GM23338 (cell line): Measurements from ENCODE around the gene CLDN6. TPM values are rescaled to one million over a fixed set of nuclear protein-coding genes. Genes with fewer than 3 reads are reported as not detected.

ENCODE experiments used
- ATAC-seq: fragments of 200-7000 bp; cut with Tn5 transposase; 3 replicates; pipeline ENCODE4 v1.9.1; 2020
- DNase-seq: peaks from one replicate; pipeline ENCODE4 v3.0.0-alpha.2; 2015; ENCODE audit warnings: low spot score
- H2AFZ ChIP-seq: fragments of 200-600 bp; sonication (generic); 2 replicates; pipeline ENCODE4 v1.8.0; 2016; ENCODE audit warnings: antibody characterized with exemption, mild to moderate bottlenecking, moderate library complexity
- H3F3A ChIP-seq: fragments of 200-600 bp; sonication (generic); replicated peaks from 2 replicates; pipeline ENCODE4 v1.8.0; 2017; ENCODE audit warnings: antibody characterized with exemption, mixed run types, low read depth
- H3K27ac ChIP-seq: fragments of 200-600 bp; sonication (generic); 2 replicates; pipeline ENCODE4 v1.6.1; 2016; ENCODE audit warnings: low read depth
- H3K27me3 ChIP-seq: fragments of 200-600 bp; sonication (generic); 2 replicates; pipeline ENCODE4 v1.8.0; 2016; ENCODE audit warnings: mild to moderate bottlenecking, mixed run types, moderate library complexity; ENCODE audit not compliant: insufficient read depth
- H3K36me3 ChIP-seq: fragments of 200-600 bp; sonication (generic); 2 replicates; pipeline ENCODE4 v1.8.0; 2016; ENCODE audit warnings: mild to moderate bottlenecking; ENCODE audit not compliant: insufficient read depth
- H3K4me1 ChIP-seq: fragments of 200-600 bp; sonication (generic); 2 replicates; pipeline ENCODE4 v1.8.0; 2016; ENCODE audit warnings: mild to moderate bottlenecking, moderate library complexity; ENCODE audit not compliant: insufficient read depth
- H3K4me2 ChIP-seq: fragments of 200-600 bp; sonication (generic); 2 replicates; pipeline ENCODE4 v1.7.1; 2017; ENCODE audit warnings: mixed run types
- H3K4me3 ChIP-seq: fragments of 200-600 bp; sonication (generic); 2 replicates; pipeline ENCODE4 v1.6.1; 2016; ENCODE audit warnings: mixed run types
- H3K79me2 ChIP-seq: fragments of 200-600 bp; sonication (generic); replicated peaks from 2 replicates; pipeline ENCODE4 v1.8.0; 2017; ENCODE audit warnings: mild to moderate bottlenecking; ENCODE audit not compliant: insufficient read depth
- H3K9me2 ChIP-seq: fragments of 200-600 bp; sonication (generic); 2 replicates; pipeline ENCODE4 v1.8.0; 2017; ENCODE audit not compliant: insufficient read depth
- H4K20me1 ChIP-seq: fragments of 200-600 bp; sonication (generic); replicated peaks from 2 replicates; pipeline ENCODE4 v1.8.0; 2017; ENCODE audit warnings: mild to moderate bottlenecking; ENCODE audit not compliant: insufficient read depth
- H3K27ac Mint-ChIP-seq: 2 replicates; pipeline ENCODE4 v1.8.0; 2020; ENCODE audit warnings: inconsistent platforms, mild to moderate bottlenecking, moderate library complexity, mixed read lengths
- H3K27me3 Mint-ChIP-seq: 3 replicates; pipeline ENCODE4 v1.8.0; 2022; ENCODE audit warnings: low read depth, mild to moderate bottlenecking, moderate library complexity, mixed read lengths, inconsistent platforms; ENCODE audit not compliant: insufficient read depth, poor library complexity
- H3K36me3 Mint-ChIP-seq: 3 replicates; pipeline ENCODE4 v1.8.0; 2021; ENCODE audit warnings: low read depth, mild to moderate bottlenecking, inconsistent platforms, moderate library complexity, mixed read lengths
- H3K4me1 Mint-ChIP-seq: 3 replicates; pipeline ENCODE4 v1.8.0; 2020; ENCODE audit warnings: mild to moderate bottlenecking, inconsistent platforms, mixed read lengths
- H3K4me3 Mint-ChIP-seq: 3 replicates; pipeline ENCODE4 v1.8.0; 2021; ENCODE audit warnings: moderate library complexity, mild to moderate bottlenecking, inconsistent platforms, mixed read lengths
- H3K9me3 Mint-ChIP-seq: 3 replicates; pipeline ENCODE4 v1.8.0; 2020; ENCODE audit warnings: moderate library complexity, mild to moderate bottlenecking, inconsistent platforms, mixed read lengths
- CREB1 ChIP-seq: fragments of 250-450 bp; sonication (Bioruptor Pico); IDR thresholded peaks from 2 replicates; pipeline ENCODE4 v1.5.0; 2020; ENCODE audit warnings: low read depth, mild to moderate bottlenecking, moderate library complexity
- CTCF ChIP-seq, 2 experiments: fragments of 200-600 bp in 1 of 2; sonication (generic) in 1 of 2; conservative IDR thresholded peaks; 2 replicates each; pipeline versions ENCODE4 v1.5.1 to v1.6.1; 2016 to 2017; ENCODE audit warnings: antibody characterized with exemption in 2 of 2, low read depth in 2 of 2, mild to moderate bottlenecking in 2 of 2, moderate library complexity in 1 of 2
- EZH2 ChIP-seq: fragments of 200-600 bp; sonication (generic); IDR thresholded peaks from one replicate; pipeline ENCODE4 v1.8.0; 2017; ENCODE audit warnings: antibody characterized with exemption, mild to moderate bottlenecking, low read depth; ENCODE audit not compliant: unreplicated experiment
- EZH2phosphoT487 ChIP-seq: fragments of 200-600 bp; sonication (generic); IDR thresholded peaks from one replicate; pipeline ENCODE4 v1.8.1; 2018; ENCODE audit warnings: antibody characterized with exemption; ENCODE audit not compliant: unreplicated experiment
- JUNB ChIP-seq: IDR thresholded peaks from one replicate; pipeline ENCODE4 v1.6.1; 2016; ENCODE audit warnings: antibody characterized with exemption; ENCODE audit not compliant: unreplicated experiment
- NANOG ChIP-seq: IDR thresholded peaks from 2 replicates; pipeline ENCODE4 v1.6.1; 2016; ENCODE audit warnings: antibody characterized with exemption, borderline replicate concordance
- STAT1 ChIP-seq: IDR thresholded peaks from one replicate; pipeline ENCODE4 v1.6.1; 2016; ENCODE audit warnings: antibody characterized with exemption; ENCODE audit not compliant: unreplicated experiment
- ZNF114 ChIP-seq: fragments of 250-450 bp; sonication (Bioruptor Pico); IDR thresholded peaks from 2 replicates; pipeline ENCODE4 v1.5.0; 2020; ENCODE audit warnings: mild to moderate bottlenecking, moderate library complexity
- ZNF331 ChIP-seq: fragments of 250-450 bp; sonication (Bioruptor Pico); IDR thresholded peaks from 2 replicates; pipeline ENCODE4 v1.5.0; 2020; ENCODE audit warnings: low read depth, mild to moderate bottlenecking, moderate library complexity
- polyA plus RNA-seq: library from polyadenylated mRNA; unstranded; fragments of >200 nt; fragmentation: Nextera tagmentation; extraction: Ambion mirVana; gene quantifications from 2 replicates; pipeline ENCODE4 v1.2.1, GENCODE V29; 2016
- total RNA-seq: library from RNA; depleted of rRNA; stranded (reverse); fragments of >200 nt; shearing (Covaris generic); gene quantifications from 2 replicates; pipeline ENCODE4 v1.2.3, GENCODE V29; 2014
- TF ChIP-seq, protein P1 (sequence below): IDR thresholded peaks from 2 replicates; pipeline ENCODE4 v1.6.1; 2016; ENCODE audit warnings: antibody characterized with exemption
- TF ChIP-seq, protein P2 (sequence below): IDR thresholded peaks from one replicate; pipeline ENCODE4 v1.6.1; 2018; ENCODE audit warnings: antibody characterized with exemption; ENCODE audit not compliant: unreplicated experiment

The CLDN6 gene
- total and polyA plus RNA-seq, 2 experiments from 2014 or later: 537 to 1,028 TPM

GRCh38 chr16:3065742-3066439 lies 47.9 kb upstream of the CLDN6 start (continued):
- TF ChIP-seq CTCF (conservative IDR thresholded peaks at IDR 0.05; ENCODE audit: low read depth in 2 of 2) (no peak), EZH2 (no peak)
- TF ChIP-seq, protein P1, sequence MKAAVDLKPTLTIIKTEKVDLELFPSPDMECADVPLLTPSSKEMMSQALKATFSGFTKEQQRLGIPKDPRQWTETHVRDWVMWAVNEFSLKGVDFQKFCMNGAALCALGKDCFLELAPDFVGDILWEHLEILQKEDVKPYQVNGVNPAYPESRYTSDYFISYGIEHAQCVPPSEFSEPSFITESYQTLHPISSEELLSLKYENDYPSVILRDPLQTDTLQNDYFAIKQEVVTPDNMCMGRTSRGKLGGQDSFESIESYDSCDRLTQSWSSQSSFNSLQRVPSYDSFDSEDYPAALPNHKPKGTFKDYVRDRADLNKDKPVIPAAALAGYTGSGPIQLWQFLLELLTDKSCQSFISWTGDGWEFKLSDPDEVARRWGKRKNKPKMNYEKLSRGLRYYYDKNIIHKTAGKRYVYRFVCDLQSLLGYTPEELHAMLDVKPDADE: no peak

GRCh38 chr16:3065069-3065741 lies 47.2 kb upstream of the CLDN6 start, which contains the start of gene IL32:
IL32 (plus strand) TSS chr16:3065640; CDS start chr16:3065812, 172 bp downstream.
- no peaks in the 10 kb centered on the region for H4K20me1 ChIP-seq
- no peak within 1 kb of the TSS for H3K4me2 ChIP-seq
- H3K27ac ChIP-seq: no peak within 1 kb of the TSS
- H3K79me2 ChIP-seq: no peaks in the 10 kb centered on the region
- no peaks in the 10 kb centered on the region for H3K9me2 ChIP-seq
- 0 out of 2 replicates have a peak, but pooled peaks cover 4% of the 10 kb centered on the region for H3K27me3 ChIP-seq
- no peak within 1 kb of the TSS for H3K4me3 ChIP-seq
- Mint-ChIP-seq H3K9me3 (no peaks in the 10 kb centered on the region; the same call in 2 of the 3 replicates), H3K27ac (no peak within 1 kb of the TSS), H3K36me3 (no peaks in the 10 kb centered on the region; the same call in 2 of the 3 replicates), H3K4me1 (peaks cover 24% of the 10 kb centered on the region), H3K27me3 (peaks cover 25% of the 10 kb centered on the region), H3K4me3 (no peak within 1 kb of the TSS; the same call in 2 of the 3 replicates)
- ATAC-seq (peak; percentile 16), DNase-seq (no peak)
- H3K4me1 ChIP-seq: peaks cover 6% of the 10 kb centered on the region
- no peaks in the 10 kb centered on the region for H3K36me3 ChIP-seq
- H3F3A ChIP-seq: peaks cover 4% of the 10 kb centered on the region; the same call in 1 of the 2 replicates
- TF ChIP-seq CTCF (conservative IDR thresholded peaks at IDR 0.05; ENCODE audit: low read depth in 2 of 2): no peak
- no peak for TF ChIP-seq NANOG
- TF ChIP-seq ZNF114 (CRISPR knock-in tag): no peak
- TF ChIP-seq, protein P2, sequence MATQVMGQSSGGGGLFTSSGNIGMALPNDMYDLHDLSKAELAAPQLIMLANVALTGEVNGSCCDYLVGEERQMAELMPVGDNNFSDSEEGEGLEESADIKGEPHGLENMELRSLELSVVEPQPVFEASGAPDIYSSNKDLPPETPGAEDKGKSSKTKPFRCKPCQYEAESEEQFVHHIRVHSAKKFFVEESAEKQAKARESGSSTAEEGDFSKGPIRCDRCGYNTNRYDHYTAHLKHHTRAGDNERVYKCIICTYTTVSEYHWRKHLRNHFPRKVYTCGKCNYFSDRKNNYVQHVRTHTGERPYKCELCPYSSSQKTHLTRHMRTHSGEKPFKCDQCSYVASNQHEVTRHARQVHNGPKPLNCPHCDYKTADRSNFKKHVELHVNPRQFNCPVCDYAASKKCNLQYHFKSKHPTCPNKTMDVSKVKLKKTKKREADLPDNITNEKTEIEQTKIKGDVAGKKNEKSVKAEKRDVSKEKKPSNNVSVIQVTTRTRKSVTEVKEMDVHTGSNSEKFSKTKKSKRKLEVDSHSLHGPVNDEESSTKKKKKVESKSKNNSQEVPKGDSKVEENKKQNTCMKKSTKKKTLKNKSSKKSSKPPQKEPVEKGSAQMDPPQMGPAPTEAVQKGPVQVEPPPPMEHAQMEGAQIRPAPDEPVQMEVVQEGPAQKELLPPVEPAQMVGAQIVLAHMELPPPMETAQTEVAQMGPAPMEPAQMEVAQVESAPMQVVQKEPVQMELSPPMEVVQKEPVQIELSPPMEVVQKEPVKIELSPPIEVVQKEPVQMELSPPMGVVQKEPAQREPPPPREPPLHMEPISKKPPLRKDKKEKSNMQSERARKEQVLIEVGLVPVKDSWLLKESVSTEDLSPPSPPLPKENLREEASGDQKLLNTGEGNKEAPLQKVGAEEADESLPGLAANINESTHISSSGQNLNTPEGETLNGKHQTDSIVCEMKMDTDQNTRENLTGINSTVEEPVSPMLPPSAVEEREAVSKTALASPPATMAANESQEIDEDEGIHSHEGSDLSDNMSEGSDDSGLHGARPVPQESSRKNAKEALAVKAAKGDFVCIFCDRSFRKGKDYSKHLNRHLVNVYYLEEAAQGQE: no peak
- no peak for TF ChIP-seq STAT1
- TF ChIP-seq EZH2phosphoT487: no peak
- TF ChIP-seq ZNF331 (CRISPR knock-in tag): no peak
- no peak for TF ChIP-seq CREB1
- no peak for TF ChIP-seq EZH2
- TF ChIP-seq JUNB: no peak
- peak within 1 kb of the TSS; percentile 76; the same call in 1 of the 2 replicates for H2AFZ ChIP-seq
